Astrocyte of the spinal cord (primary cell): ENCODE measurements around the gene TMEM52.

Experiments used
- DNase-seq: peaks from one replicate; pipeline ENCODE4 v3.0.0; 2011; ENCODE audit warnings: low read depth, low spot score
- H3K4me3 ChIP-seq: 2 replicates; pipeline ENCODE4 v1.5.1; 2011; ENCODE audit warnings: low read depth, mild to moderate bottlenecking, low read length, moderate library complexity
- in situ Hi-C: cut with HindIII; loops from 2 replicates; pipeline ENCODE4 v1.10.0; 2017; ENCODE audit warnings: low sequenced_read_pairs
- TF ChIP-seq, protein P1 (sequence below): IDR thresholded peaks from 2 replicates; pipeline ENCODE4 v1.5.1; 2012; ENCODE audit warnings: low read depth, mild to moderate bottlenecking, low read length, inconsistent platforms

TMEM52 gene

DNA sequence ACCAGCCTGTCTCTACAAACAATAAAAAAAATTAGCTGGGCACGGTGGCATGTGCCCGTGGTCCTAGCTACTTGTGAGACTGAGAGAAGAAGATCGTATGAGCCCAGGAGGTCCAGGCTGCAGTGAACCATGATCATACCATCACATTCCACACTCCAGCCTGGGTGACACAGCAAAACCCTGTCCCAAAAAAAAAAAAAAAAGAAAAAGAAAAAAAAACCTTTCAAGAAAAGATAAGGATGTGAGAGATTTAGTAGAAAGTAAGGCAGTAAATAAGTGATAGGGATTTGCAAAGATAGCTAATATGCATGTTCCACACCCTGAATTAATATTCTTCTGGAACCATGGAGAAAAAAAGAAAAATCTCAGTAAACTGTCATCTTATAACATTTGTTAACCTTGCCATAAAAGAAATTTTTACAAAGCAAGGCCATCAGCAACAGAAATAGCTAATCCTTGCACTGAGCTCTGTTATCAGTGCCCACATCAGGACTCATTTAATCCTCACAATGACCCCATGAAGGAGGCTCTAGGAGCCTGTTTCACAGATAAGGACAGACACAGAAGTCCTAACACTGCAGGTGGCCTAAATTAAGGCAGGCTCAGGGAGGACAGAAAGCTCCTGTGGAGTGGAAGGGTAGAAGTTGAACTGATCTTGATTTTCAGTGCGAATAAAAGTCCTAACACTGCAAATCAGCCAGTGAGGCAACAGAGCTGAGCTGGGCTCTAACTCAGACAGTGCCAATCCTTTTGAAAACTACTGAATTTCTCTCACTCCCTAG lies 35.8 kb downstream of the TMEM52 start:
- in situ Hi-C loops, result no loop called here
- no peak overlapping the region for H3K4me3 ChIP-seq
- TF ChIP-seq, protein P1, sequence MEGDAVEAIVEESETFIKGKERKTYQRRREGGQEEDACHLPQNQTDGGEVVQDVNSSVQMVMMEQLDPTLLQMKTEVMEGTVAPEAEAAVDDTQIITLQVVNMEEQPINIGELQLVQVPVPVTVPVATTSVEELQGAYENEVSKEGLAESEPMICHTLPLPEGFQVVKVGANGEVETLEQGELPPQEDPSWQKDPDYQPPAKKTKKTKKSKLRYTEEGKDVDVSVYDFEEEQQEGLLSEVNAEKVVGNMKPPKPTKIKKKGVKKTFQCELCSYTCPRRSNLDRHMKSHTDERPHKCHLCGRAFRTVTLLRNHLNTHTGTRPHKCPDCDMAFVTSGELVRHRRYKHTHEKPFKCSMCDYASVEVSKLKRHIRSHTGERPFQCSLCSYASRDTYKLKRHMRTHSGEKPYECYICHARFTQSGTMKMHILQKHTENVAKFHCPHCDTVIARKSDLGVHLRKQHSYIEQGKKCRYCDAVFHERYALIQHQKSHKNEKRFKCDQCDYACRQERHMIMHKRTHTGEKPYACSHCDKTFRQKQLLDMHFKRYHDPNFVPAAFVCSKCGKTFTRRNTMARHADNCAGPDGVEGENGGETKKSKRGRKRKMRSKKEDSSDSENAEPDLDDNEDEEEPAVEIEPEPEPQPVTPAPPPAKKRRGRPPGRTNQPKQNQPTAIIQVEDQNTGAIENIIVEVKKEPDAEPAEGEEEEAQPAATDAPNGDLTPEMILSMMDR, result no peak

DNA sequence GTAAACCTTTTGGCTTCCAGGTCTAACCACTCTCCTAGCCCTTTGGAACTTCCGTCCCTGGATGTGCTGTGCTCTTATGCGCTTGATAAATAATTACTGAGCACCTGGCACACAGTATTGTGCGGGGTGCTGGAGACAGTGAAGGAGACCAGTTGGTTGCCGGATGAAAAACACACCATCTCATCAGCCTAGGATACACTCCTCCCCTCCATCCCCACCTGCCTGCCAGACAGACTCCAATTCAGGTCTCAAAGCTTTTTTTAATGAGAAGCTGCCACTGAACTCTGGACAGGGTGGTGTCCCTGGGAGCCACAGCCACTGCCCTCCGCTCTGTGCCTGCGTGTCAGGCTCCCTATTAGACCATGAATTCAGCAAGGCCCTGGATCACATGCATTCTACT lies 37.4 kb downstream of the TMEM52 start:
- no peak overlapping the region for H3K4me3 ChIP-seq
- in situ Hi-C loops, result no loop called here
- TF ChIP-seq, protein P1, result no peak
- DNase-seq, result no peak

More for the DNA sequence above, 35.8 kb downstream of the TMEM52 start:
- DNase-seq, result no peak

DNA sequence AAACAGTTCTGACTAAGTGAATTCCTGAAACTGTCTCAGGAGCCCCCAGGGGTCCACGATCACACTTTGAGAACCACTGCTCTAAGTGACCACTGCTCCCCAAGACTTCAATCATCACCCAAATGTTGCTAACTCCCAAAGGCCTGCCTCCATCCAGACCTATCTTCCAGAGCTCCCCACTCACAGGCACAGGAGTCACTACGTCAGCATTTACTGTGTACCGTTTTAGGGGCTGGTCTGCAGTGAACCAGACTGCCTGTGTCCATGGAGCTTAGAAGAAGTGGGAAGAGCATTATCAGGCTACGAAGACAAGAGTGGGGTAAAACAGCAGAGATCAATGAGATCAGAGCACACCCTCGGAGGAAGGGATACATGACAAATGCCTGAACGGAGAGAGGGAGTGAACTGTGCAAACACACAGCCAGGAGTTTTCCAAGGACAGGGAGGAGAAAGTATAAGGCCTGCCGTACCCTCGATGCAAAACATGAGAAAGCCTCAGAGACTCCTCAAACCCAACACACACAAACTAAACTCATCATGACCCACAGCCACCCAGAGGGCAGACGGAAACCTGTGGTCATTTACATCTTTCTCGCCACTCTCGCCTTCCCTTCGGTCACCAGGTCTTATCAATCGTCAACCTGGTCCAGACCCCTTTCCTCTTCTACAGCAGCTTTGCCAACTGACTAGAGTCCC lies 38.3 kb downstream of the TMEM52 start:
- no peak for DNase-seq
- in situ Hi-C loops, result no loop called here
- TF ChIP-seq, protein P1, result no peak
- no peak overlapping the region for H3K4me3 ChIP-seq

DNA sequence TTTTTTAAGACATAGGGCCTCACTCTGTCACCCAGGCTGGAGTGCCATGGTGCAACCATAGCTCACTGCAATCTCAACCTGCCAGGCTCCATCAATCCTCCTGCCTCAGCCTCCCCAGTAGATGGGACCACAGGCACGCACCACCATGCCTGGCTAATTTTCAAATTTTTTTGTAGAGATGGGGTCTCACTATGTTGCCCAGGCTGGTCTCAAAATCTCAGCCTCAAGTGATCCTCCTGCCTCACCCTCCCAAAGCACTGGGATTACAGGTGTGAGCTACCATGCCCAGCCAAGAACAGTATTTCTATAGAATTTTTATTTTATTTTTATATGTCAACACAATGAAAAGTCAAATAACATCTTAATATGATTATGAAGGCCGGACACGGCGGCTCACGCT lies 39.1 kb downstream of the TMEM52 start:
- no peak for DNase-seq
- H3K4me3 ChIP-seq, result no peak overlapping the region
- in situ Hi-C loops, result no loop called here
- TF ChIP-seq, protein P1, result no peak

DNA sequence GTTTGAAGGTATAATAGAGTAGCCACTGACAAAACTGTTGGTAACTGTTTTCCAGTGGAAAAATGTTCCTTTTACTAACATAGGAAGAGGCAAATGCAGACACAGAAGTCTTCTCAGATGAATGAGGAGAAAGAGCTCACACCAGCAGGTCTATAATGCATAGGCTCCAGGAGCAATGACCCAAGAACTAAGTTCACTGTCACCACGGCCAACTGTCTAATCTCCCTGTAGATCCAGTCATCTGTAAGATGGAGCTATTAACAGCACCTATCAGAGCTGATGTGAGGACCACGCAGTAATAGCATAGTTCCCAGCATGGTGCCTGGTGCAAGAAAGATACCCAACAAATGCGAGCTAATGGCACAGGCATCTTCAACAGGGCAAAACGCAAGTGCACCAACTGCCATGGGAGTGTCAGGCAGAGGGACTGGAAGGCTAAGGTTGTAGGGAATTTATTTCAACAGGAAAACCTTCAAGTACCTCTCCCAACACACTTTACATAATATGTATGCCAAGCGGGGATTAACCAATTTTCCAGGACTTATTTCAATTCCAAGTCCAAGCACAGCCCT lies 41.1 kb downstream of the TMEM52 start:
- no peak overlapping the region for H3K4me3 ChIP-seq
- no peak for DNase-seq
- TF ChIP-seq, protein P1, result no peak
- in situ Hi-C loops, result no loop called here

DNA sequence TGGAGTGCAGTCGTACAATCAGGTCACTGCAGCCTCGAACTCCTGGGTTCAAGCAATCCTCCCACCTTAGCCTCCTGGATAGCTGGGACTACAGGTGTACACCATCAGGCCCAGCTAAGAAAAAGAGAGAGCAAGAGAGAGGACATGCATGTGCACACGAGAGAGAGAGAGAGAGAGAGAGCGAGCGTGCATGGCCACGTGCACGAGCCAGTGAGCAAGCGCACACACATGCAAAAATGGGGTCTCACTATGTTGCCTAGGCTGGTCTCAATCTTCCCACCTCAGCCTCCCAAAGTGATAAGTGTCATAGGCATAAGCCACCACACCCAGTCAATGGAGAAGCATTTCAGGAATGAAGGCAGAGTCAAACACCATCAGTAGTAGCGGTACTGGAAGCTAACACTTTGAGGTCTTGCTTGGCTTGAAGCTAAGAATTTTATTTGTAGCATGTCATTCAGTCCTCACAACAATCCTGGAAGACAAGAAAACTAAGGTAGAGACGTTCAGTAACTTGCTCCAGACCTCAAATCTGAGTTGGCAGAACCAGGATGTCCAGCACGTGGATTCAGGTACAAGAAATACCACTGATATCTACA lies 42.6 kb downstream of the TMEM52 start:
- in situ Hi-C loops, result no loop called here
- no peak for DNase-seq
- TF ChIP-seq, protein P1, result no peak
- H3K4me3 ChIP-seq, result no peak overlapping the region
